ENCODE data around the gene CARD16. TPM values are rescaled to one million over a fixed set of nuclear protein-coding genes. Genes with fewer than 3 reads are reported as not detected.
A peak's percentile ranks its signal among the peaks of the same experiment; 100 is the strongest.

The CARD16 gene
- polyA plus RNA-seq, 4 donors, result 21.9 to 145 (median 70.5) TPM

- Histone ChIP-seq H3K4me3 (ENCODE audit: low read depth in 1 of 3, low read length in 3 of 3) (no peak within 1 kb of the TSS), H3K27ac (ENCODE audit: low read depth in 1 of 3, low read length in 2 of 3) (peak within 1 kb of the TSS; percentile 54 to 65 (median 62)), H3K27me3 (ENCODE audit: control insufficient read depth in 3 of 3, insufficient read depth in 3 of 3, low read length in 3 of 3) (no peaks in the 10 kb centered on the region), H3K4me1 (ENCODE audit: control insufficient read depth in 3 of 3, insufficient read depth in 2 of 3, low read depth in 1 of 3, low read length in 2 of 3) (peaks cover 0 to 5% (median 3%) of the 10 kb centered on the region in 3 donors), H3K36me3 (ENCODE audit: control insufficient read depth in 3 of 3, insufficient read depth in 2 of 3, low read depth in 1 of 3, low read length in 3 of 3) (peaks cover 0 to 8% (median 7%) of the 10 kb centered on the region in 3 donors), H3K9me3 (ENCODE audit: control insufficient read depth in 2 of 2, insufficient read depth in 1 of 2, low read depth in 1 of 2, low read length in 1 of 2) (no peaks in the 10 kb centered on the region)
- FAIRE-seq (no peak), DNase-seq (peak; percentile 79 to 86)
These were observed 22.1 kb downstream of the CARD16 start, which contains the start of gene CASP5 for GRCh38 chr11:105023003-105023402. Gene CASP5, minus strand, starts transcription at chr11:105023168. Its CDS starts 32 bp downstream, at chr11:105023136.

GRCh38 chr11:105022527-105022926 lies 22.6 kb downstream of the CARD16 start:
- Histone ChIP-seq H3K27ac (ENCODE audit: low read depth in 1 of 3, low read length in 2 of 3) (peak overlapping the region; percentile 54 to 65 (median 62)), H3K4me3 (ENCODE audit: low read depth in 1 of 3, low read length in 3 of 3) (no peak overlapping the region), H3K9me3 (ENCODE audit: control insufficient read depth in 2 of 2, insufficient read depth in 1 of 2, low read depth in 1 of 2, low read length in 1 of 2) (no peaks in the 10 kb centered on the region), H3K36me3 (ENCODE audit: control insufficient read depth in 3 of 3, insufficient read depth in 2 of 3, low read depth in 1 of 3, low read length in 3 of 3) (peaks cover 0 to 8% (median 7%) of the 10 kb centered on the region in 3 donors), H3K27me3 (ENCODE audit: control insufficient read depth in 3 of 3, insufficient read depth in 3 of 3, low read length in 3 of 3) (no peaks in the 10 kb centered on the region), H3K4me1 (ENCODE audit: control insufficient read depth in 3 of 3, insufficient read depth in 2 of 3, low read depth in 1 of 3, low read length in 2 of 3) (peaks cover 0 to 5% (median 3%) of the 10 kb centered on the region in 3 donors)
- DNase-seq (peak in 1 of 2 donors; percentile 32), FAIRE-seq (no peak)
- WGBS, 3 donors, result 13 to 32% (median 19%) methylated on average over 2 of the region's 2 CpGs

- Histone ChIP-seq H3K4me3 (ENCODE audit: low read depth in 1 of 3, low read length in 3 of 3) (no peak overlapping the region), H3K4me1 (ENCODE audit: control insufficient read depth in 3 of 3, insufficient read depth in 2 of 3, low read depth in 1 of 3, low read length in 2 of 3) (no peaks in the 10 kb centered on the region), H3K27me3 (ENCODE audit: control insufficient read depth in 3 of 3, insufficient read depth in 3 of 3, low read length in 3 of 3) (no peaks in the 10 kb centered on the region), H3K36me3 (ENCODE audit: control insufficient read depth in 3 of 3, insufficient read depth in 2 of 3, low read depth in 1 of 3, low read length in 3 of 3) (no peaks in the 10 kb centered on the region), H3K9me3 (ENCODE audit: control insufficient read depth in 2 of 2, insufficient read depth in 1 of 2, low read depth in 1 of 2, low read length in 1 of 2) (no peaks in the 10 kb centered on the region), H3K27ac (ENCODE audit: low read depth in 1 of 3, low read length in 2 of 3) (no peak overlapping the region)
- DNase-seq, result no peak
- FAIRE-seq, result no peak
These were observed 37.7 kb downstream of the CARD16 start for GRCh38 chr11:105007463-105007862.

GRCh38 chr11:105005451-105005845 lies 39.7 kb downstream of the CARD16 start:
- Histone ChIP-seq H3K9me3 (ENCODE audit: control insufficient read depth in 2 of 2, insufficient read depth in 1 of 2, low read depth in 1 of 2, low read length in 1 of 2) (no peaks in the 10 kb centered on the region), H3K36me3 (ENCODE audit: control insufficient read depth in 3 of 3, insufficient read depth in 2 of 3, low read depth in 1 of 3, low read length in 3 of 3) (no peaks in the 10 kb centered on the region), H3K4me3 (ENCODE audit: low read depth in 1 of 3, low read length in 3 of 3) (no peak overlapping the region), H3K27ac (ENCODE audit: low read depth in 1 of 3, low read length in 2 of 3) (no peak overlapping the region), H3K4me1 (ENCODE audit: control insufficient read depth in 3 of 3, insufficient read depth in 2 of 3, low read depth in 1 of 3, low read length in 2 of 3) (no peaks in the 10 kb centered on the region), H3K27me3 (ENCODE audit: control insufficient read depth in 3 of 3, insufficient read depth in 3 of 3, low read length in 3 of 3) (no peaks in the 10 kb centered on the region)
- DNase-seq, result no peak
- no peak for FAIRE-seq
- WGBS, 3 donors, result 84 to 94% (median 87%) methylated on average over 3 of the region's 3 CpGs

- H3K27me3 ChIP-seq (ENCODE audit: control insufficient read depth in 3 of 3, insufficient read depth in 3 of 3, low read length in 3 of 3), result no peaks in the 10 kb centered on the region
- H3K9me3 ChIP-seq (ENCODE audit: control insufficient read depth in 2 of 2, insufficient read depth in 1 of 2, low read depth in 1 of 2, low read length in 1 of 2), result no peaks in the 10 kb centered on the region
- WGBS, 3 donors, result 72 to 91% (median 86%) methylated on average over 3 of the region's 3 CpGs
- FAIRE-seq, result no peak
- no peak for DNase-seq
- no peak overlapping the region for H3K27ac ChIP-seq (ENCODE audit: low read depth in 1 of 3, low read length in 2 of 3)
- H3K4me3 ChIP-seq (ENCODE audit: low read depth in 1 of 3, low read length in 3 of 3), result no peak overlapping the region
- H3K36me3 ChIP-seq (ENCODE audit: control insufficient read depth in 3 of 3, insufficient read depth in 2 of 3, low read depth in 1 of 3, low read length in 3 of 3), result peaks cover 0 to 4% (median 0%) of the 10 kb centered on the region in 3 donors
- H3K4me1 ChIP-seq (ENCODE audit: control insufficient read depth in 3 of 3, insufficient read depth in 2 of 3, low read depth in 1 of 3, low read length in 2 of 3), result no peaks in the 10 kb centered on the region
These were observed 41.1 kb downstream of the CARD16 start for GRCh38 chr11:105004021-105004420.

- Histone ChIP-seq H3K4me1 (ENCODE audit: control insufficient read depth in 3 of 3, insufficient read depth in 2 of 3, low read depth in 1 of 3, low read length in 2 of 3) (no peaks in the 10 kb centered on the region), H3K27ac (ENCODE audit: low read depth in 1 of 3, low read length in 2 of 3) (no peak overlapping the region), H3K27me3 (ENCODE audit: control insufficient read depth in 3 of 3, insufficient read depth in 3 of 3, low read length in 3 of 3) (no peaks in the 10 kb centered on the region), H3K9me3 (ENCODE audit: control insufficient read depth in 2 of 2, insufficient read depth in 1 of 2, low read depth in 1 of 2, low read length in 1 of 2) (no peaks in the 10 kb centered on the region), H3K4me3 (ENCODE audit: low read depth in 1 of 3, low read length in 3 of 3) (no peak overlapping the region), H3K36me3 (ENCODE audit: control insufficient read depth in 3 of 3, insufficient read depth in 2 of 3, low read depth in 1 of 3, low read length in 3 of 3) (peaks cover 0 to 4% (median 2%) of the 10 kb centered on the region in 3 donors)
- 72 to 87% (median 83%) methylated on average over 2 of the region's 2 CpGs for WGBS, 3 donors
- DNase-seq (no peak), FAIRE-seq (no peak)
These were observed 42.0 kb downstream of the CARD16 start for GRCh38 chr11:105003151-105003550.

- H3K4me3 ChIP-seq (ENCODE audit: low read depth in 1 of 3, low read length in 3 of 3), result no peak overlapping the region
- no peaks in the 10 kb centered on the region for H3K4me1 ChIP-seq (ENCODE audit: control insufficient read depth in 3 of 3, insufficient read depth in 2 of 3, low read depth in 1 of 3, low read length in 2 of 3)
- 83 to 90% (median 87%) methylated on average over 7 of the region's 7 CpGs for WGBS, 3 donors
- H3K9me3 ChIP-seq (ENCODE audit: control insufficient read depth in 2 of 2, insufficient read depth in 1 of 2, low read depth in 1 of 2, low read length in 1 of 2), result no peaks in the 10 kb centered on the region
- FAIRE-seq (no peak), DNase-seq (peak; percentile 14 to 25)
- H3K36me3 ChIP-seq (ENCODE audit: control insufficient read depth in 3 of 3, insufficient read depth in 2 of 3, low read depth in 1 of 3, low read length in 3 of 3), result peaks cover 0 to 4% (median 2%) of the 10 kb centered on the region in 3 donors
- no peak overlapping the region for H3K27ac ChIP-seq (ENCODE audit: low read depth in 1 of 3, low read length in 2 of 3)
- no peaks in the 10 kb centered on the region for H3K27me3 ChIP-seq (ENCODE audit: control insufficient read depth in 3 of 3, insufficient read depth in 3 of 3, low read length in 3 of 3)
These were observed 44.3 kb downstream of the CARD16 start for GRCh38 chr11:105000797-105001196.

GRCh38 chr11:105000167-105000566 lies 45.0 kb downstream of the CARD16 start:
- no peaks in the 10 kb centered on the region for H3K4me1 ChIP-seq (ENCODE audit: control insufficient read depth in 3 of 3, insufficient read depth in 2 of 3, low read depth in 1 of 3, low read length in 2 of 3)
- no peaks in the 10 kb centered on the region for H3K9me3 ChIP-seq (ENCODE audit: control insufficient read depth in 2 of 2, insufficient read depth in 1 of 2, low read depth in 1 of 2, low read length in 1 of 2)
- H3K27ac ChIP-seq (ENCODE audit: low read depth in 1 of 3, low read length in 2 of 3), result no peak overlapping the region
- no peak for DNase-seq
- no peak overlapping the region for H3K4me3 ChIP-seq (ENCODE audit: low read depth in 1 of 3, low read length in 3 of 3)
- WGBS, 3 donors, result 87 to 92% (median 91%) methylated on average over 5 of the region's 5 CpGs
- no peaks in the 10 kb centered on the region for H3K27me3 ChIP-seq (ENCODE audit: control insufficient read depth in 3 of 3, insufficient read depth in 3 of 3, low read length in 3 of 3)
- no peak for FAIRE-seq
- H3K36me3 ChIP-seq (ENCODE audit: control insufficient read depth in 3 of 3, insufficient read depth in 2 of 3, low read depth in 1 of 3, low read length in 3 of 3), result peaks cover 0 to 4% (median 2%) of the 10 kb centered on the region in 3 donors

- H3K36me3 ChIP-seq (ENCODE audit: control insufficient read depth in 3 of 3, insufficient read depth in 2 of 3, low read depth in 1 of 3, low read length in 3 of 3), result peaks cover 0 to 6% (median 2%) of the 10 kb centered on the region in 3 donors
- DNase-seq (no peak), FAIRE-seq (no peak)
- no peaks in the 10 kb centered on the region for H3K4me1 ChIP-seq (ENCODE audit: control insufficient read depth in 3 of 3, insufficient read depth in 2 of 3, low read depth in 1 of 3, low read length in 2 of 3)
- H3K27ac ChIP-seq (ENCODE audit: low read depth in 1 of 3, low read length in 2 of 3), result no peak overlapping the region
- H3K27me3 ChIP-seq (ENCODE audit: control insufficient read depth in 3 of 3, insufficient read depth in 3 of 3, low read length in 3 of 3), result no peaks in the 10 kb centered on the region
- WGBS, 3 donors, result 59 to 82% (median 69%) methylated on average over 1 of the region's 1 CpG
- H3K9me3 ChIP-seq (ENCODE audit: control insufficient read depth in 2 of 2, insufficient read depth in 1 of 2, low read depth in 1 of 2, low read length in 1 of 2), result no peaks in the 10 kb centered on the region
- H3K4me3 ChIP-seq (ENCODE audit: low read depth in 1 of 3, low read length in 3 of 3), result no peak overlapping the region
These were observed 45.4 kb downstream of the CARD16 start for GRCh38 chr11:104999721-105000120.

All from small intestine (tissue), 7 donors.